Cerebellar cortex (tissue), 1 donor: ENCODE measurements around the gene TMEM41B.
"Not testable (repeated sequence)": the region's sequence is repeated elsewhere in the genome, so short reads cannot be mapped to it uniquely, and the experiment has no call there.

Experiments
- DNase-seq: peaks from one replicate; pipeline ENCODE4 v3.0.0-alpha.2; 2015; ENCODE audit warnings: low spot score

TMEM41B gene

DNA sequence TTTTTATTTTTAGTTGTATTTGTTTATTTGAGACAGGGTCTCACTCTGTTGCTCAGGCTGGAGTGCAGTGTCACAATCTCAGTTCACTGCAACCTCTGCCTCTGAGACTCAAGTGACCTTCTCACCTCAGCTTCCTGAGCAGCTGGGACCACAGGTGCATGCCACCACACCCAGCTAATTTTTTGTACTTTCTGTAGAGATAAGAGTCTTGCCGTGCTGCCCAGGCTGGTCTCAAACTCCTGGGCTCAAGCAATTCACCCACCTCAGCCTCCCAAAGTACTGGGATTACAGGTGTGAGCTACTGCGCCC lies 53.6 kb downstream of the TMEM41B start:
- not testable (repeated sequence) for DNase-seq

DNA sequence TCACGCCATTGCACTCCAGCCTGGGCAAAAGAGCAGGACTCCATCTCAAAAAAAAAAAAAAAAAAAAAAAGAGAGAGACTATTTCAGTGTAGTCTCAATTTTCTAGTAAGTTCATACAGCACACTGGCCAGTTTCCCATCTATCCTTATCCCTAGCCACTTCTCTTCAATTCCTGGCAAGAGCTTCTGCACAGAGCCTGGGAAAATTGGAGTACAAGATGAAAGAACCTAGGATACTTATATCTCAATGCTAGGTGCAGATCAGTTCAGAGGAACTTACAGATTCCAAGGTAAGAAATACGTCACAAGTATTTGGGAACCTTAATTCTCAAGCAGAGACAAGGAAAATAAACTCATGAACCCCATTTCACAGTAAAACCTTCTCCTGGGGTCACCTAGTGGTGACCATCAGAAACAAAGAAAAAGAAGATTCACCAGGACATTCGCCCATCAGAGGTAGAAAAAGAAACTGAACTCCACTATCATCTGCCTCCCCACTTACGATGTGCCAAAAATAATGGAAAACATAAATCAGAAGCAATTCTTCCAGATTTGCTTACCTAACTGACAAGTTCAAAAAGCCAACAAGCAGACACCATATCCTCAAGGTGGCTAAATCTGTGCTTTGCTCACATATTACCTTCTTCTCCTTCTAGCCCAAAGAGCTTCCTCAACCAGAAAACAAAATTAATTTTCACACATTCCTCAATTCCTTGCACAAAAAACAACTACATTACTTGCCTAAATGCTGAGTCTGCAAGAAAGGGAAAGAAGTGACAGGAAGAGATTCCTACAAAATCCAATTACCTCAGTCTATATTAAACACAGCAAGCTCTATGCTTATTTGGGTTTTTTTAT lies 54.2 kb downstream of the TMEM41B start:
- DNase-seq, result no peak

DNA sequence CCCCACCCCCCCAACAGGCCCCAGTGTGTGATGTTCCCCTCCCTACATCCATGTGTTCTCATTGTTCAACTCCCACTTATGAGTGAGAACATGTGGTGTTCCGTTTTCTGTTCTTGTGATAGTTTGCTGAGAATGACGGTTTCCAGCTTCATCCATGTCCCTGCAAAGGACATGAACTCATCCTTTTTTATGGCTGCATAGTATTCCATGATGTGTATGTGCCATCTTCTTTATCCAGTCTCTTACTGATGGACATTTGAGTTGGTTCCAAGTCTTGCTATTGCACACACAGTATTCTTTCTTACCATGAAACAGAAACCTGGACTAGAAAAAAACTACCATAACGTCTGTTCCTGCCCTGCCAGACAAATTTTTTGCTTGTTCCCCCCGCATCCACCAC lies 56.1 kb downstream of the TMEM41B start:
- not testable (repeated sequence) for DNase-seq

DNA sequence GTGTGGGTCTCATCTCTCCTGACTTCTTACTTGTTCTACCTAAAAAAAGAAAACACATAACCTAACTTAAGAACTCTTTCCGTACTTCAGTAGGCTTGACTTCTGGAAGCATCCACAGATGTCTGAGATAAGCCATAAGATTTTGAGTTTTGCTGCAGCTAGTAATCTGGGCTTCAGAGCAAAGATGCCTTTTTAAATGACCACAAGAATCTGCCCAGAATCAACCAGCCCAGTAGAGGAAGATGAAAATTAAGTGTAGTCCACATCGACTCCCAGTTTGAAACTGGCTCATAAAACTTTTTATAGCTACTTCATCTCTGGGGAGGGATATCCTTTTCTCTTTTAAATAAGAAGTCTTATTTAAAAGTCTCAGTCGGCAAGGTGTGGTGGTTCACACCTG lies 60.0 kb downstream of the TMEM41B start:
- DNase-seq, result no peak

DNA sequence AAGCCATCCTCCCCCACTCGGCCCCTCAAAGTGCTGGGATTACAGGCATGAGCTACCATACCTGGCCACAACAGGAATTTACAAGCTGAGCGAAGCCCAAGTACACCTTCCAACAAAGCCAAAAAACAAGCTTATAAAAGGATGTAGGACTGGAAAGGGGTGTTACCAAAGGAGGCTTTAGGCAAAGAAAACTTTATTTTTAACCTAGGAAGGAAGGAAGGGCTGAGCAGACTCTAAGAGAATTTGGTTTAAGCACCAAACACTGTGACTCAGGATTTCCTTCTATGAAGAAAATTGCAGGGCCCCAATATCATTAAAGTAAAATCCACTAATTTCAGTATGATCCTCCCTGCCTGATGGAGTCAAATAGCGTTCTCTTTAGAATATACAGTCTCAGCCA lies 61.3 kb downstream of the TMEM41B start:
- DNase-seq, result no peak

DNA sequence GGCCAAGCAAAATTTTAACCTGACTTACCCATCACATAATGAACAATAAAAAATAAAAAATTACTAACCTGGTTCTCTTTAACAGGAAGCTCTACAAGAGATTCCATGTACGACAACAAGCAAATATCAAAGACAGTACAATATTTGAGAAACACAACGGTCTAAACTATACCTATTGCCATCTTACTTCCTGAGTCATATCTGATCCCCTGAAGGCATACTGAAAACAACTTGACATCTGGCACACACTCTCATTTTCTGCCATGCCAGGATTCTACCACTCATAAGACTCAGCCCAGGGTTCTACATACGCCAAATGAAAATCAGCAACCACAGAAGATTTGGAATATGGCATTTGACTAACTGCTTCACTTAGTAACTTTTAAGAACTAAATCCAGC lies 63.1 kb downstream of the TMEM41B start:
- no peak for DNase-seq

DNA sequence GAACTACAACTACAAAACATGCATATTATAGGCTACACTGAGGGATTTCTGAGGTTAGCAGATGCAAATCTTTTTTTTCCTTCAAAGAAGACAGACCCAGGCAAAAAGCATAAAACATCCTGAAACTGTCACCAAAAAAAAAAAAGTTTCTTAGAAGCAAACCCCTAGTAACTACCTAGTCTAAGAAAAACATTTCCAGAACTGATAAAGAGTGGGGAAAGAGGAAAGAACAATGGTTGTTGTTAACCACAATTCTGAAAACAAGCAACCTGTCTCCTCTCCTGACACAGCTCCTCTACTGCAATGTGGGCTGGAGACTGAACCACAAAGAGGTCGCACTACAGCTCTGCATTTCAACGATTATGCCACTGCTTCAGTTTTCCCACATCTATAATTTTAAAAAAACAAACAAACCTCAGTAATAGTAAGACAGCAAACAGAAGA lies 64.2 kb downstream of the TMEM41B start:
- DNase-seq, result no peak

DNA sequence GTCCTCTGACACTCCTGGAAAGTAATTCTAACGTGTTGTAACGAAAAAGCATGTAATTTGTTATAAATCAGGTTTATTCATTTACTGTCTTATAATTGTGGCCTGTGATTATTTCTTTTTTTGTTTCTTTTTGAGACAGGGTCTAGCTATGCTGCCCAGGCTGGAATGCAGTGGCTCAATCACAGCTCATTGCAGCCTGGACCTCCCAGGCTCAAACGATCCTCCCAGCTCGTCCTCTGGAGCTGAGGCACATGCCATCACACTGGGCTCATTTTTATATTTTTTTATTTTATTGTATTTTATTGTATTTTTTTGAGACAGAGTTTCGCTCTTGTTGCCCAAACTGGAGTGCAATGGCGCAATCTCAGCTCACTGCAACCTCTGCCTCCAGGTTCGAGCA lies 65.1 kb downstream of the TMEM41B start:
- DNase-seq, result no peak

DNA sequence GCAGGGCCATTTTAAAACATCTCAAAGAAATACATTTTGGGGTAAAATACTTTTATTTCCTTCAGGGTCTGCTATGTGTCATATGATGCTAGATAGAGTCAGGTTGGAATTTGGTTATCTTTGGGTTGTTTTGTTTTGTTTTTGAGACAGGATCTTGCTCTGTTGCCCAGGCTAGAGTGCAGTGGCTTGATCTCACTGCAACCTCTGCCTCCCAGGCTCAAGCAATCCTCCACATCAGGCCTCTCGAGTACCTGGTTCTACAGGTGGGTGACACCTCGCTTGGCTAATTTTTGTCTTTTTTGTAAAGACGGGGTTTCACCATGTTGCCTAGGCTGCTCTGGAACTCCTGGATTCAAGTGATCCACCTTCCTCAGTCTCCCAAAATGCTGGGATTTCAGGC lies 66.5 kb downstream of the TMEM41B start:
- no peak for DNase-seq

DNA sequence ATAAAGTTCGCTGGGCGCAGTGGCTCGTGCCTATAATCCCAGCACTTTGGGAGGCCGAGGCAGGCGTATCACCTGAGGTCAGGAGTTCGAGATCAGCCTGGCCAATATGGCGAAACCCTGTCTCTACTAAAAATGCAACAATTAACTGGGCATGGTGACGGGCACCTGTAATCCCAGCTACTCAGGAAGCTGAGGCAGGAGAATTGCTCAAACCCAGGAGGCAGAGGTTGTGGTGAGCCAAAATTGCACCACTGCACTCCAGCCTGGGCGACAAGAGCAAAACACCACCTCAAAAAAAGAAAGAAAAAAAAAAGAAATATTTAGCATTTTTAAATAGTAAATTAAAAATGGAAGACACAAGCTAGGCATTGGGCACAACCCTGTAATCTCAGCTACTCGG lies 78.2 kb downstream of the TMEM41B start:
- DNase-seq, result not testable (repeated sequence)

DNA sequence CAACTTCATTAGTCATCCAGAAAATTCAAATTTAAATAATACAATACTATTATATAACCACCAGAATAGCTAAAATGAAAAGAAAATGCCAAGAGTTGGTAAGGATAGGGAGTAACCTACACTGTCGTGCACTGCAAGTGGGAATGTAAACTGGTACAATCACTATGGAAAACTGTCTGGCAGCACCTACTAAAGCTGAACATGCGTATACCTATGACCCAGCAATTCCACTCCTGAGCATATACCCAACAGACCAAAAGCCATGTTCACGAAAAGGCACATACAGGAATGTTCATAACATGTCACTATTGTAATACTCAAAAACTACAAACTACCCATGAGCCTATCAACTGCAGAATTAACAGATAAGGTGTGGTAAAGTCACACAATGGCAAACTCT lies 81.9 kb downstream of the TMEM41B start:
- DNase-seq, result no peak

DNA sequence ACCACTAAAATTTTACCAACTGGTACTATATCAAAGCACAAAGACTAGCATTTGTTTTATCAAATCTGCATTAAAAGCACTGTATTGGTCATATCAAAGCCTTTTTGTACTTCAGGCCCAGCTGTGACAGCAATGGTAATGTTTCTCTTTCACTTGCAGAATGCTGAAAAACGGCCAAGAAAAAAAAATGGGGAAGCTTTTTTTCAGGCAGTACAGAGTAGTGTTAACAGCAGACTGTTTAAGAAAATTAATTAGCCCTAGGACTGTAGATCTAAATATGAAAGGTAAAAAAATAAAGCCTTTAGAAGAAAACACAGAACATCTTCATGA lies 82.6 kb downstream of the TMEM41B start:
- DNase-seq, result no peak
